Tibial artery (tissue), 4 donors: ENCODE results near the gene SNX11.

Experiments
- DNase-seq, 2 donors: peaks; one replicate each; pipeline ENCODE4 v3.0.0-alpha.2; 2019
- H3K27ac ChIP-seq, 2 donors: fragments of 200-600 bp; sonication (generic) in 1 of 2; 1 replicate in 1 of 2; 2 replicates in 1 of 2; pipeline ENCODE4 v1.5.1; 2018 to 2019; ENCODE audit warnings: mild to moderate bottlenecking in 1 of 2
- H3K27me3 ChIP-seq, 2 donors: fragments of 200-600 bp; sonication (generic) in 1 of 2; one replicate each; pipeline versions ENCODE4 v1.5.1 to v1.6.0; 2016 to 2019
- H3K36me3 ChIP-seq, 3 donors: fragments of 200-600 bp; sonication (generic) in 2 of 3; one replicate each; pipeline ENCODE4 v1.5.1; 2016 to 2019; ENCODE audit warnings: mild to moderate bottlenecking in 2 of 3
- H3K4me1 ChIP-seq, 4 donors: fragments of 200-600 bp; sonication (generic) in 2 of 4; 1 replicate in 3 of 4; 2 replicates in 1 of 4; pipeline ENCODE4 v1.5.1; 2016 to 2019
- H3K4me3 ChIP-seq, 2 donors: fragments of 200-600 bp; sonication (generic) in 1 of 2; 1 replicate in 1 of 2; 2 replicates in 1 of 2; pipeline ENCODE4 v1.5.1; 2018 to 2019; ENCODE audit warnings: mild to moderate bottlenecking in 2 of 2
- H3K9me3 ChIP-seq, 3 donors: fragments of 200-600 bp; sonication (generic) in 1 of 3; one replicate each; pipeline ENCODE4 v1.5.1; 2016 to 2019
- CTCF ChIP-seq, 2 experiments: fragments of 200-600 bp in 1 of 2; fragments of 450-650 bp in 1 of 2; IDR thresholded peaks; one replicate each; pipeline ENCODE4 v1.5.1; 2017 to 2019; ENCODE audit warnings: antibody characterized with exemption in 2 of 2, mild to moderate bottlenecking in 1 of 2, moderate library complexity in 1 of 2
- intact Hi-C: fragments of 100-400 bp; cut with DNase I; formaldehyde crosslinking; loops from one replicate; pipeline ENCODE4 v1.15.0; 2023; ENCODE audit warnings: low total_unique reads

The SNX11 gene

GRCh38 chr17:48148029-48148770, 40.6 kb downstream of the SNX11 start:
- Histone ChIP-seq H3K27me3 (peaks cover 0 to 57% of the 10 kb centered on the region in 2 donors), H3K4me3 (no peak overlapping the region), H3K9me3 (no peaks in the 10 kb centered on the region), H3K4me1 (no peaks in the 10 kb centered on the region), H3K27ac (no peak overlapping the region), H3K36me3 (no peaks in the 10 kb centered on the region)
- no peak for TF ChIP-seq CTCF (IDR thresholded peaks at IDR 0.05)
- intact Hi-C loops, result no loop called here
- DNase-seq, result no peak

- H3K4me3 ChIP-seq, result no peak overlapping the region
- DNase-seq, result no peak
- H3K27me3 ChIP-seq, result peaks cover 0 to 57% of the 10 kb centered on the region in 2 donors
Measured at GRCh38 chr17:48148854-48149786, 41.6 kb downstream of the SNX11 start.

GRCh38 chr17:48149787-48150463, 42.4 kb downstream of the SNX11 start:
- no peak for TF ChIP-seq CTCF (IDR thresholded peaks at IDR 0.05)
- DNase-seq, result no peak
- no peaks in the 10 kb centered on the region for H3K9me3 ChIP-seq
- intact Hi-C loops, result no loop called here
- H3K4me1 ChIP-seq, result no peaks in the 10 kb centered on the region
- H3K4me3 ChIP-seq, result no peak overlapping the region
- no peaks in the 10 kb centered on the region for H3K36me3 ChIP-seq
- H3K27ac ChIP-seq, result no peak overlapping the region
- H3K27me3 ChIP-seq, result peaks cover 0 to 63% of the 10 kb centered on the region in 2 donors

More at GRCh38 chr17:48148854-48149786, 41.6 kb downstream of the SNX11 start:
- TF ChIP-seq CTCF (IDR thresholded peaks at IDR 0.05), result no peak
- intact Hi-C loops, result no loop called here
- no peaks in the 10 kb centered on the region for H3K36me3 ChIP-seq
- no peaks in the 10 kb centered on the region for H3K4me1 ChIP-seq
- H3K27ac ChIP-seq, result no peak overlapping the region
- no peaks in the 10 kb centered on the region for H3K9me3 ChIP-seq

GRCh38 chr17:48150597-48151001, 43.0 kb downstream of the SNX11 start:
- H3K4me1 ChIP-seq, result no peaks in the 10 kb centered on the region
- intact Hi-C loops, result no loop called here
- no peak overlapping the region for H3K4me3 ChIP-seq
- H3K27me3 ChIP-seq, result peaks cover 0 to 67% of the 10 kb centered on the region in 2 donors
- no peaks in the 10 kb centered on the region for H3K36me3 ChIP-seq
- DNase-seq, result no peak
- H3K27ac ChIP-seq, result no peak overlapping the region
- H3K9me3 ChIP-seq, result no peaks in the 10 kb centered on the region
- no peak for TF ChIP-seq CTCF (IDR thresholded peaks at IDR 0.05)

- no peak overlapping the region for H3K27ac ChIP-seq
- no peaks in the 10 kb centered on the region for H3K9me3 ChIP-seq
- DNase-seq, result no peak
- TF ChIP-seq CTCF (IDR thresholded peaks at IDR 0.05), result no peak
- intact Hi-C loops, result no loop called here
- no peak overlapping the region for H3K4me3 ChIP-seq
- H3K27me3 ChIP-seq, result peaks cover 0 to 69% of the 10 kb centered on the region in 2 donors
- no peaks in the 10 kb centered on the region for H3K4me1 ChIP-seq
- no peaks in the 10 kb centered on the region for H3K36me3 ChIP-seq
Measured at GRCh38 chr17:48151220-48151619, 43.7 kb downstream of the SNX11 start.
